GM18498 (cell line): ENCODE data around the gene SSBP2.

Experiments used
- ATAC-seq: cut with Tn5 transposase; IDR thresholded peaks from one replicate; pipeline ENCODE4 v1.9.1; 2021; ENCODE audit warnings: mild to moderate bottlenecking, moderate library complexity; ENCODE audit not compliant: unreplicated experiment

Gene SSBP2

DNA sequence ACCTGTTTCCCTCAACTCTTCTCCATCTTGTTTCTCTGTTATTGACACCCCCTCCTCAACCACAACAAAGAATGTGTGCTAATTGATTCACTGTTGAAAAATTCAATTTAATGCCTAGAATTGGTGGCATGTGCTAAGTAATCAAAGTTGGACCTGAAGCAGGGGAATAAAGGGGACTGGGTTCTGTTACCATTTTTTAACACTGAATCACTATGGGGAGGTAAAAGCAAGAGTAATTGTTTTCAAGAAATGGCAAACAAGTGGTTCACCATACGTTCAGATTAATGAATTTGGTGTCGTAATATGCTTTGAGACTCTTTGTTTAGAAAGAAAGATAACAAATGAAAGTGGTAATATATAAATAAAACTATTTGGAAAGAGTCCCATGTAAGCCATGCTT, 17.0 kb upstream of the SSBP2 start:
- no peak for ATAC-seq

DNA sequence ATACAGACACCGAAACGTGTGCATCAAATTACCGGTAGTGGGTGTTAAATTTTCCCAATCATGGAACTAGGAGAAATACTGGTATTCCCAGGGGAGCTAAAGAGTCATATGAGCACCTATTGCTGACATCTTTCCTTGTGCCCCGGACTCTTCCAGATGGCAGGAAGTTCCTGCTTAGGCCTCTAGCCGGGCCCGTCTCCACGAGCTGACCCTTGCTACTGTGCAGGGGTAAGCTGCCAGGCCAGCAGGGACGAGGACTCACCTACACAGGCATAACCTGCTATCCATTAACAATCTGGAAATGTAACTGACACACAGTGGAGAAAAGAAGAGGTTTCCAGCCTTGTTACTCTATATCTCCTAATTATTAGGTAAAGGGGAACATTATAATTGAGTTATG, 16.2 kb upstream of the SSBP2 start:
- ATAC-seq = no peak

DNA sequence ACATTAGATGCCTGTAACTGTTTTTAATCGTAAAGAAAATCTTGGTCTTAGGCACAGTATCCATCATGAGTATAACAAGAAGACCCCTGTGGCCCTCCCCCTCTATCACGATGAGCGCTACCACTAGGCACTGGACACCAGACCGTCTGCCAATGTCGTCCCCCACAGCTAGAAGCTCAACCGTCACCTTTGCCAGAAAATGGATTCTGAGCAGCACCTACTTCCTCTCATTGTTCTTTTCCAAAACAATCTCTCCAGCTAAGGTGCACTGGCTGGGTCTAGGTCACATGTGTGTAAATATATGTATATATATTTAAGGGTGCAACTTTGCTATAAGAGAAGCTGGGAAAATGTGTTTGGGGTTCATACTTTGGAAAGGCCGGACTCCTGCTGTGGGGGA, 15.7 kb upstream of the SSBP2 start:
- no peak for ATAC-seq

DNA sequence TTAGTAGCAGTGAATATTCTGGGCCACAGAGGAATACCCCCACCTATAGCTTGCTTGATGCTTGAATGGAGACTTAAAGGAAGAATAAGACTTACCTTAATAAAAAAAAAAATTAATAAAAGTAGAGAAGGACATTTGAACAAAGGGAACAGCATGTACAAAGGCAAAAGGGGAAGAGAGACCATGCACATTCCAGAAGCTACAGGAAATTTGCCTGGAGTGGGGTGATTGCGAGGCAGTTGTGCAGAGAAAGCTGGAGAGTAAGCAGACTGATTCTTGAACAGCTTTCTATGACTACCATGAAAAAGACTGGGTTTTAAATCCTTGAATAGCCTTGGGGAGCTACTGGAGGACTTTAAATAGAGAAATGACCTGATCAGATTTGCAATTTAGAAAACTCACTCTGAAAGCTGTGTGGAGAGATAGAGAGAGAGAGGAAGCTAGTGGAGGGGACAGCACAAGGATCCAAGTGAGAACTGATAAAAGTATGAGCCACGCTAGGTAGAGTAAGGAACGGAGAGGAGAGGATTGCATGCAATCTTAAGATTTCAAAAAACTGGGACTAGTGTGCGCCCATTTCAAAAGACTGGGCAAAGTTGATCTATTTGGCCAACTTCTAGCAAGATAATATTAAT, 12.5 kb upstream of the SSBP2 start:
- no peak for ATAC-seq

DNA sequence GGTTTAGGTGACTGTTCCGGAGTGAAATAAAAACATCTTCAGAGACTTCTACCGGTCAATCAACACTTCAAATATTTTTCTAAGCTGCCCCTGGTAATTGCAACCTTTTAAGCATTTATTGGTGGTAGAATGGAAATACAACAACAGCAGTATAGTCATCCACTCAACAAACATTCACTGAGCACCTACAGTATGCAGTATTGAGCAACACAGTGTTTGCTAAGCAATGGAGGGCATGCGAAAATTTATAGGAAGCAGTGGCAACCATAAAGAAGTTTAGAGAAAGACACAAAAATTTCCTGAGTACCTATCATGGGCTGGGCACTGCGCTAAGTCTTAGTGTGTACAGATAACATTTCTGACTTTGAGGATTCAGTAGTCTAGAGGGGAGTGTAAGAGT, 12.0 kb upstream of the SSBP2 start:
- ATAC-seq = no peak

DNA sequence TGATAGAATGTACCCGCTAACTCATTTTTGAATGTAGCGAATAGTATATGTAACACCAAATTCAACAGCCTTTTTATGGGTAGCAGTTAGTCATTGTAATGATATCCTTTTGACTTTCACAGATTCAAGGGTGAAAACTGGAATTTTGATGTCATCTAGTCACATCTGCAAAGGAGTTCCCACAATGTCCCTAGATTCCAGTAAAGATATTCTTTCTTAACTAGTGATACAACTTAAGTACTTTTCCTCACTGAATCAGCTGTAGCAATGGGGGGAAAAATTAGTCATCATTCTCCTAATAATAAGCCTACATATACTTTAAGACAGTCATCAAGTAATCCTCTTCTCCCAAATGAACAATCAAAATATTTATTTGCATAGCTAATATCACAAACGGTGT, 11.5 kb upstream of the SSBP2 start:
- no peak for ATAC-seq

DNA sequence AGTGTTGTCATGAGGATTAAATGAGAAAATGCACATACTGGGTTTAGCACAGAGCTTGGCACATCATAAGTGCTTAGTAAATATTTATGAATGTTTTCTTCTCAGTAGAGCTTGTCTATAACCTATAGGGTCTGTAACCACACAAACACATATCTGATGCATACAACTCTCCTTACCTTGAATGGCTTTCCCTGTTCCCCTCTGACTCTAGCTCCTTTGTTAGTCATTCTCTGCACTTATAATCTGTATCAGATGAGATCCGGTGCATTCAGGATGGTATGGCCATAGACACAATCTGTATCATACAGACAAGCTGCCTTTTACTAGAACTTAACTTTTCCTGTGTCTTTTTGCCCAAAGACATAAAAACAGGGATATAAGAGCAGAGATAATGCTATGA, 11.1 kb upstream of the SSBP2 start:
- no peak for ATAC-seq

DNA sequence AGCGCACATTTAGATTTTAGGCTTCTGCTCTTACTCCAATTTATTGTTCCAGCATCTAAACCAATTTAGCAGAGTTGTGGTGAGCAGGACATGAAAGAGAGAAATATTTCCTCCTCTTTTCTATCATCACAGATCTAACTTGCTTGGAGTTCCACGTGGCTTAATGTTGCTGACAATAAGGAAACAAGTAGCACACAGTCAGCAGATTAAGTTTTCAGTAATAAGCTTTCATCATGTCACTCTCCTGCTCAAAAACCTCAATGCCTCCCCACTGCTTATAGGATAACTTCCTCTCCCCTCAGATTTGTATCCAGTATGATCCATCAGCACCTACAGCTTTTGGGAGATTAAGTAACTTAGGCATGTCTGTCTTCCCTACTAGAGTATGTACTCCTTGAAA, 10.4 kb upstream of the SSBP2 start:
- ATAC-seq = no peak

DNA sequence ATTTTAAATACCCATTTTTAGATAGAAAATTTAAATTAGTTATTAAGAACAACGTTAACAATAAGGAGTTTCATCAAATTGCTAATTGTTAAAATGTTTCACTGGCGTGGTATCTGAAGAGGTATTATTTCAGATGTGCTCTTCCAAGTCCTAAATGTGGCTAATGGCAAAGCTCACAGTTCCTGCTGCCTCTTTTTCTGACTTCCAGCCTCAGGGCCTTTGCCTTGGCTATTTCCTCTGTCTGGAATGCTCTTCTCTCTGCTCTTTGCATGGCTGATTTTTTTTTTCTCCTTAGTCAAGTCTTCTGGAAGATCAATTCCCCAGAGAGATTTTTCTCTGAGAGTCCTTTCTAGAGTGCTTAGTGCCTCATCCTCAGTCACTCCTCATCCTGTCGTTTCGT, 9.6 kb upstream of the SSBP2 start:
- ATAC-seq = no peak

DNA sequence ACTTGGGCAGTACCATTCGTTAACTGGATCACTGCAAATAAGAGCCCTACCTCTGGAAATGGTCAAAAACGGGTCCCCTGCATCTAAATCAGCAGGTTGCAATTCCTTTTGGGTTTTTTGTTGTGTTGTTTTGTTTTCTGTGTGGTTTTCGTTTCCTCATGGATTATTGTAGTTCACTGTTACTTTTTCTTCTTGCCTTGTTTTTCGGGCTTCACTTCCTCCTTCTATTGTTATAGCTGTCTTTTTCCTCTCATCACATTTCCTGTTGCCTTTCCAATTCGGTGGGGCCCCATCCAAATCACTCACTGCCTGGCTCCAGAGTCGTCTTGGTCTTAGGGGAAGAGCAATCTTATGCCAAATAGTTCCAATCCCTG, 8.7 kb upstream of the SSBP2 start:
- no peak for ATAC-seq

DNA sequence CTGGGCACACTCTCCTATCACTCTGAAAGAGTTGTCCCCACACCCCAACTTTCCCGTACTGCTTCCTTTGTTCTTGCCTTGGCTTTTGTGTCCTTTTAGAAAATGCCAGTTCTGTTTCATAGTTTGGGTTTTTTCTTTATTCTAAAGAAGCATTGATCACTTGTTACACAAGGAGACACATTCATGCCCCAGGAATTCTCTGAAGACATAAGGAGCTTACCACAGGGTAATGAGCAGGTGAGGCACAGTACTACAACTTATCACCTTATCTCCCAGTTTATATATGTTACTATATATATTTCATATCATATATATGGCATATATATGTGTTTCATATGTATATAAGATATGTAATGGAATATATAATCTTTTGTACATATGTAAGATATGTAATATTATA, 6.5 kb upstream of the SSBP2 start:
- no peak for ATAC-seq

DNA sequence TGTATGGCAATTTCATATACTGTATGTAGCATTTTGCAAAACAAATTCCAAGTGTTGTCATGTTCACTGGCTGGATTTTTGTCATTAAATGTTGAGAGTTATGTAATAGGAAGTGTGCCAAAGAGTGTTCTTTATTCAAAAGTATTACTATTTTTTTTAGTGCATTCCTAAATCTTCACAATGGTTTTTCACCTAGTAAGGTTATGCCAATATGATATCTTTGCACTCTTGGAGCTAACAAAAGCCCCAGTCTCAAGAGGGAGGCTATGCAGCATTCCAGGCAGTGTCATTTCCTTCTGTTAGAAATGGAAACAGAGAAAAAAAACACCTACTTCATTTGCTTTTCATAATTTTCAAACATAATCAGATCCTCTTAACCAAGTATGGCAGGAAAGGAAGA, 5.1 kb upstream of the SSBP2 start:
- ATAC-seq = no peak

DNA sequence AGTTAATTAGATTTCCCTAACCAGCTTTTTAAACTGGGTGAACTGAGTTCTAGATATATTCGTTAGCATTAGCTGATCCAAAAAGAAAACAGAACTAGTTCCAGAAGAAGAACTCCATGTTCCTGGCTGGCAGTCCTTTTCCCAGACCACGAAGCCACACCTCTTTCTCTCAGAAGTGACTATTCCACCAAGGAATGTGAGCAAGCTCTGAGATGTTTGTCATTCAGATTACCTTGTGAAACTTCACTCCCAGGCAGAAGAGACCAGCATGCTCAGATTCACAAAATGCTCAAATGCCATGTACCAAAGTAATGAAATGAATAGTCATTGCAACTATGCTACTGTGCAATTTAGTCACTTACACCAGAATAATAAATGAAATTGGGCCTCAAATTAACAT, 4.4 kb upstream of the SSBP2 start:
- ATAC-seq = no peak

DNA sequence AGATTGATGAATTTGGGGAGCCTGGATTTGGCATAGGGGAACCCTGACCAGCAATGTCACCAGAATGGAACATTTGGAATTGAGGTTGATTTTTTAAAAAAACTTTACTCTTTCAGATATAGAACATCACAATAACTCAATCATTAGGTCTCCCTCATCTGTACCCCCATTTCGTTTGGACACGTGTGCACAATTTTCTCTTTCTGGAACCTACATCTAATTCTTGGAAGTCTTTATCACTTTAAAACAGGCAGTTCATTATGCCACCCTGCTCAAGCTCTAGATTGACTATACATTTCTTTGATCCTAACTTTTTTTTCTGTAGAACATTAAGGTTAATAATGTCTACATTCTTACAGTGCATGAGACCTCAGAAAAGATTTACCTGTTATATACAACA, 3.7 kb upstream of the SSBP2 start:
- no peak for ATAC-seq

DNA sequence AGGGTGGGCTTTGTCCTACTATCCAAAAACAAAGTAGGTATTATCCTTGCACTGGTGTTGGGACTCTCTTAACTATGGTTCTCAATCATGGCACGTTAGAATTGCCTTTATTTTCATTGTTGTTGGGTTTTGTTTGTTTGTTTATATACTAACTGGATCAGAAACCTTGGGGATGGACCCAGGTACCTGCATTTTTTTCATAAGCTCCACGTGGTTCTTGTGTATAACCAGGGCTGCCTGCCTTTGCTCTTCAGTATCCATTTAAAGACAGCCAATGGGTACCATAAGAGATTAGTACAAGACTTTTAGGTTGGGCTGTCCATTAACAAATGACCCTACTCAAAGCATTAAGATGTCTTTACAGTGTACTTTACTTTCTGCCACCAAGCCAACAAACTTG, 2.5 kb upstream of the SSBP2 start:
- ATAC-seq = no peak

DNA sequence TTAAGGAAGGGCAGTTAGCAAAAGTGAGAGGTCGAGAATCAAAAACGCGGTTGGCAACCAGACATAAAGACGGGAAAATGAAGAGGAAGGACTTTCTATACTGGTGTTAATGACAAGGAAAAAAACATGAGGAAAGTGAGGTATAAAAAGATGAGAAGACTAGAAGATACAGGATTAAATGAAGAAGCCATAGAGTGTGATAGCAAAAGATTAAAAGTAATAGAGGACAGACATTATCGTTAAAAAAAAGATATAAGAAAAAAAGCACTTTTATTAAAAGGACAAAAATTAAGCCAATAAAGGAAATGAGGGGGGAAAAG, 1.7 kb upstream of the SSBP2 start:
- ATAC-seq = no peak

DNA sequence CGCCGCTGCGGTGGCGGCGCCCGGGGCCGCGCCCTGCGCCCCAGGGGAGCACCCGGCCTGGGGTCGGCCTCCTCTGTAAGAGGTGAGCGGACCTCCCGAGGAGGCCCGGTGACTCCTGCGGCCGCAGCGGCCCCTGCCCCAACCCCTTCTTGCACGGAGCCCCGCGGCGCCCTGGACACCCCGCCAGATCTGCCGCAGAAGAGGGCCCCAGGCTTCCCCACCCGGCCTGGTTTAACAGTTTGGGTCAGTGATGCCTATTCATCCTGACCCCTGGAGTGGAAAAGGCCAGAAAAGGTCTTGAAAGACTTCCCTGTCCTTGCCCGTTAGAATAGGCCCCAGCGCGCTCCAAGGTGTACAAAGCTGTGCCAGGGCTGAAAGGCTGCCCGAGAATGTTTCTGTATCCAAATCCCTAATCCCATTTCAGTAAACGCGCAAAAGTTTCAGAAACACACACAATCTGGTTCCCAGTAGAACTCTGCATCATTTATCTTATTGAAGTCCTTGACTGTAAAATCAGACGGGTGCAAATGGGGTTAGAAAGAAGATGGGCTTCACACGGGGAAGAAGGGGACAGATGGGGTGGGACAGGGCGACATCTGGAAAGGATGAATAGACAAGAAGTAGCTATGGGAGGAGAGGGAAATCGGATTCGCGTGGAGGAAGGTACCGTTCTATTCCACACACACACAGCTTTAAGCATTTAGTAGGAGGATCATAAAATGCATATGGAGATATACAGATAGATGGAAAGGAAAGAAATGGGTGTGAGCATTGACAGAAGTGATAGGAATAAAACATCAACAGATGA, 1.1 kb upstream of the SSBP2 start:
- ATAC-seq = no peak

DNA sequence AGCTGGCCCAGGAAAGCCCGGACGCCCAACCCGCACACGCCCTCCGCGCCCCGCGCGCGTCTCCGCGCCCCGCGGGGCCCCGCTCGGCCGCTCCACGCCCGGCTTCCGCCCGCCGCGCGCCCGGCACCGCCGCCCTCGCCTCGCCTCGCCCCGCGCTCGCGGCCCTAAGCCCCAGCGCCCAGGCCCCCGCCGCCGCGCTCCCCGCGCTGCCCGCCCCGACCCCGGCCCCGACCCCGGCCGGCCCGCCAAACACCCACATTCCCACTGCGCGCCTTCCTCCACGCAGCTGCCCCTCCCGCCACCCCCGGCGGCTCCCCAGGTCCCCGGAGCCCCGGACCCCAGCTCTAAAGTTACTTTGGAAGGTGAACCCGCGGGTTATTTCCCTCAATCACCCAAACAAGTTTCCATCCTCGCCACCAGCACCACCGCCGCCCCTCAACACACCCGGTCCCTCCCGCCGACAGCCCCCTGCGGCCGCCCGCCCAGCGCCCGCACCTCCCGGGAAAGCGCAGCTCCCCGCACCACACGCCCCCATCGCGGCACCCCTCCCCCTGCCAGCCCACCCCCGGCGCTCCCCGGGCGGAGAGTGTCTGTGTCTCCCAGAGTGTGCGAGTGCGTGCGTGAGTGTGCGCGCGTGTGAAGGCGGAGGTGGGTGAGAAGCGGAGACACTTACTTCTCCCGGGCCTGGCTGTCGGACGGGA, 439 bp downstream of the SSBP2 start:
- ATAC-seq = peak; percentile 23

DNA sequence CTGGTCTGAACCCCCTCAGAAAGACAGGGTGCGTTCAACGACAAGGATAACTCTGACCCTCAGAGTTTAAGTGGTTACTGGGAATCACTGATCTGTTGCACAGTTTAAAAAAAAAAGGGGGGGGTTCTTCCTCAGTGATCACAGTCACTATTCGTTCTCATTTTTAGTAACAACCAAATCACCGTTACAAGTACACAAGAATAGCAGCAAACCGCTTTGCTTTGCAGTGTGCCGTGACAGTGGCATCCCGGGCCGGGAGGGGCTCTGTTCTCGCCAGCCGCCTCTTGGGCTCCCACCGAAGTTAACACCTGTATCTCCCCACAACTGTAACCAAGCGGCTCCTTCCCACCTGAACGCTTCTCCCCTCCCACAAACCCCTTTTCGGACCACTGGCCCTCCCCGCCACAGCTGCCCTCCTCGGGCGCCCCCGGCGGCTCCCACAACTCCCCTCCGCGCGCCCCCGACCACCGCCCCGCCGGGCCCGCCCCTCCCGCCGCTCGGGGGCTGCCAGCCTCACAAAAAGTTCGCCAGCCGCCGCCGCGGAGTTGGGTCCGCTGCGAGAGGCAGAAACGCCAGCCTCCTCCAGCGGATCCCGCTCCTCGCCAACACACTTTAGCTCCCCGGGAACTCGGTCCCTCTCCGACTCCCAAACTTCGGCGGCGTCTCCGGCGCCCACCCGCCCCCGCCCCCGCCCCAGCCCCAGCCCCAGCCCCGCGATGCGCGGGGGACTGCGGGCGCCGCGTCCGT, 1.2 kb downstream of the SSBP2 start:
- ATAC-seq = peak; percentile 32

DNA sequence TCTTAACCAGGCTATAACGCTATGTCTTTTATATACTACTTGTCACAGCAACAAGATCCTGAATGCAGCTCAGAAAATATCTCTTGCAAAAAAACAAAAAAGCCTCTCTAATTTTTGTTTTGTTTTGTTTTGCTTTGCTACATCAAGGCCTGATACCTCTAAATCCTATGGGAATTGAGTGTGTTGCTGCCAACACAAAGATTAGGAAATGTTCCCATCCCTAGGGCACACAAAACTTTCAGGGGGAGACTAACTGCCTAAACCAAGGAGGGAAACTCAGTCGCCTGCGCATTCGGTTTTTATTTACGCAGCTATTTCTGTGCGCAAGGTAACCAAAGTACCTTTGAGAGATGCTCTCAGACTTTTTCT, 1.7 kb downstream of the SSBP2 start:
- no peak for ATAC-seq

DNA sequence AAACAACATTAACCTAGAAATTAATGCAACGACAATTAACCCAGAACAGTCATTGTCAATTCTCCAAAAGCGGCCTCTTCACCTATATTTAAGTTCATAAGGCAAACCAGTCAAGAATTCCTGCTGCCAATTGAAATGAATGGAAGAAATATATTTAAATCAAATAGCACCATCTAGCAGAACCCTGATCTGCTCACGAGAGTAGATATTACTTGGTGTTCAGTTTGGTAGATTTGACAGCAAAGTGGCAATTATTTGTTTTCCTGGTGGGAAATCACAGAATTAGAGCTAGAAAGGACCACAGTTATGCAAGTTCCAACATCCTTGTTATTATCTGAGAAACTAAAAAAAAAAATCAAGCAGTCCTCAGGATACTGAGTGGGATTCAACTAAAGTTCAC, 2.3 kb downstream of the SSBP2 start:
- no peak for ATAC-seq

DNA sequence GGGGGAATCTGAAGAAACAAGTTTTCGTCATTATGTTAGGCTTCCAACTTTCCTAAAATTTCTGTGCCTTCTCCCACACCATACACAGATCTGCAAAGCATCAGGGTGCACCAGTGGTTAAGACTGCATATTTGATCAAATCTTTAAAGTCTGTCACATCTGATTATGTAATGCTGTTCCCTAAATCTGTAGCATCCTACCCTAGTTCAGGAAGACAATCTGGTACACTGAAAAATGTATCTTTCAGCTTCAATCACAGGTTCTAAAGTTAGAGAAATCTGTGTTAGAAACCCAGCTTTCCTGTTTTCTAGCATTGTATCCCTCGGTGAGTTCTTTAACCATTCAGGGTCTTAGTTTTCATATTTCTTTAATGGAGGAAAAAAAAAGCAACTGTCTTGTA, 3.9 kb downstream of the SSBP2 start:
- no peak for ATAC-seq
